GM21576 (cell line): Measurements from ENCODE around the gene NMT1.
A peak's percentile ranks its signal among the peaks of the same experiment; 100 is the strongest.
"Not testable (repeated sequence)": the region's sequence is repeated elsewhere in the genome, so short reads cannot be mapped to it uniquely, and the experiment has no call there.

Experiments used
- ATAC-seq: cut with Tn5 transposase; IDR thresholded peaks from one replicate; pipeline ENCODE4 v1.9.1; 2021; ENCODE audit warnings: mild to moderate bottlenecking, moderate library complexity; ENCODE audit not compliant: unreplicated experiment

The NMT1 gene

GRCh38 chr17:45036691-45037090, 24.4 kb upstream of the NMT1 start:
- ATAC-seq: no peak

- no peak for ATAC-seq
These were observed 22.1 kb upstream of the NMT1 start for GRCh38 chr17:45038728-45039634.

DNA sequence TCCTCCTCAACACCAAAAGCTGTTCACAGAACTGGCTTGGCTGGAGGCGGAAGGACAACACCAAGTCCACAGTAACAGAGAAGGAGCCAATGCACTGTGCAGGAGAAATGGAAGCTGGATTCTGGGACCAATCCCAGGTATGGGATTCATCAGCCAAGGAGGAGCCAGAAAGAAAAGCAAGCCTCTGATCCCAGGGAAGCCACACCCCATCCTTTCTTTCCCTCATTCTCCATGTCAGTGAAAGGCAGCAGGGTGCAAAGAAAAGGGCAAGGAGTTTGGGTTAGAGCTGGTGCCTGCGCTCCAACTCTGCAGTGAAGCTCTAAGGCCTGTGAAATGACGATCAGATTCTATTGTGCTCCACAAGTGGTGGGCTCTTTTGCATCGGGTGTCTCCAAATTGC, 20.7 kb upstream of the NMT1 start:
- ATAC-seq: no peak

DNA sequence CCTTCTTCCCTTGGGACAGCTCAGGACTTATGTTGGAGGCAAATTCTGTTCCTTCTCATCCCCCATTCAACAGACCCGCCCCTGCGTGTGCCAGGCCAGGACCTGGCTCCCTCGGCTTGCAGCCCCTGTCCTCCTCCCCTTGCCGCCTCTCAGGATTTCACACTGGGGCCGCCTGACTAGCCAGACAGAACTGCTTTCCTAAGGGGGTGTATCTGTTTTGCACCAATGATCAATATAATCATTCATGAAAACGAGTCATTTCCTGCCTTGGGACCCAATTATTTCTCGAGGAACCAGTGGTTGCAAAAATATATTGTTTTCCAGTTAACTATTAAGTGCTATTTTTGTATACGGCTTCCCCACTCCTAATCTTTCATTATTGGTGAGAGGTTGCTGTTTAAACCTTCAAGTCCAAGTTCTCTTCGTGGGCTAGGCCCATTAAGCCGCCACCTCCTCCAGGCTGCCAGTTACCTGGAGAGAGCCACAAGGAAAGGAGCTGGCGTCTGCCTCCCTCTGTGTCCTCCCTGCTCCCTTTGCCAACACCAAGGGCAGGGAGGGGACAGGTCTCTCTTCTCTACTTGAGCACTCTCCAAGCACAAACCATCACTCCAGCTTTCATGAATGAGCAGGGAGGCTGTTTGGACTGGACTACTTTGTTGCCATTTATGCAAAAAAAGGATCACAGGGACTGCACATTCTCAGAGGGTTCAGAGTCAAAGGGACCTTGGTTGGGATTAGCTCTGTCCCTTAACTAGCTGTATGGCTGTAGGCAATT, 18.6 kb upstream of the NMT1 start:
- no peak for ATAC-seq

- ATAC-seq: no peak
These were observed 17.1 kb upstream of the NMT1 start for GRCh38 chr17:45043813-45044540.

GRCh38 chr17:45046537-45047125, 14.5 kb upstream of the NMT1 start:
- ATAC-seq: no peak

GRCh38 chr17:45048795-45049563, 12.1 kb upstream of the NMT1 start:
- no peak for ATAC-seq

GRCh38 chr17:45050481-45051059, 10.5 kb upstream of the NMT1 start:
- ATAC-seq: no peak

DNA sequence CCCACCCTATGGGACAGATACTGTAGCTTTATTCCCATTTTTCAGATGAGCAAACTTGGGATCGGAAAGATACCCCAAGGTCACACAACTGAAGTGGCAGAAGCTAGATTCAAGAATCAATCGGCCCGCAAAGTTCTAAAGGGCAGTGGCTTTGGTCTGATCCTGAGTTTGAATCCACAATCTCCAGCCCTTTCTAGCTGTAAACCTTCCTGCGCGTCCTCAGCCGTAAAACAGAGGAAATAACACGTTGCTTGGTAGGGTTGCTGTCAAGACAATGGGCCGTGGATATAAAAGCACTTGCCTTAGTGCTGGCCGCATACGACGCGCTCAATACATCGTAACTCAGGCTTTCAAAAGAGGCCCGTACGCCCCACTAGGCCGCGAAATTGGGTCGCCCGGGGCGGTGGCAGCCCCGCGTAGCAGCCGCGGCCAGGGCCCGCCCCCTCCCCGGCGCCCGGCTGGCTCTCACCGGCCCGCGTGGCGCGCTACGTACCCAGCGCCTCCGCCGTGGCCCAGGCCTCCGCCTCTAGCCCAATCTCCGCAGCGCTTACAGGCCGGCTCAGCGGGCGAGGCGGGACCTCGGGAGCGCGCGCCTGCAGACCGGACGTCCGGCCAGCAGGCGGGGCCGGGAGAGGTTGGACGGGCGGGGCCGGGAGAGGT, 9.9 kb upstream of the NMT1 start, which contains the start of gene DCAKD:
Gene DCAKD, minus strand, starts transcription at position 573 of the 660 bp plus-strand sequence. CDS start 16,747 bp downstream, outside the sequence.
- peak; percentile 94 for ATAC-seq

DNA sequence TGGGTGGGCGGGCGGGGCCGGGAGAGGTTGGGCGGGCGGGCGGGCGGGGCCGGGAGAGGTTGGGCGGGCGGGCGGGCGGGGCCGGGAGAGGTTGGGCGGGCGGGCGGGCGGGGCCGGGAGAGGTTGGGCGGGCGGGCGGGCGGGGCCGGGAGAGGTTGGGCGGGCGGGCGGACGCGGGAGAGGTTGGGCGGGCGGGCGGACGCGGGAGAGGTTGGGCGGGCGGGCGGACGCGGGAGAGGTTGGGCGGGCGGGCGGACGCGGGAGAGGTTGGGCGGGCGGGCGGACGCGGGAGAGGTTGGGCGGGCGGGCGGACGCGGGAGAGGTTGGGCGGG, 9.4 kb upstream of the NMT1 start:
- ATAC-seq: not testable (repeated sequence)

DNA sequence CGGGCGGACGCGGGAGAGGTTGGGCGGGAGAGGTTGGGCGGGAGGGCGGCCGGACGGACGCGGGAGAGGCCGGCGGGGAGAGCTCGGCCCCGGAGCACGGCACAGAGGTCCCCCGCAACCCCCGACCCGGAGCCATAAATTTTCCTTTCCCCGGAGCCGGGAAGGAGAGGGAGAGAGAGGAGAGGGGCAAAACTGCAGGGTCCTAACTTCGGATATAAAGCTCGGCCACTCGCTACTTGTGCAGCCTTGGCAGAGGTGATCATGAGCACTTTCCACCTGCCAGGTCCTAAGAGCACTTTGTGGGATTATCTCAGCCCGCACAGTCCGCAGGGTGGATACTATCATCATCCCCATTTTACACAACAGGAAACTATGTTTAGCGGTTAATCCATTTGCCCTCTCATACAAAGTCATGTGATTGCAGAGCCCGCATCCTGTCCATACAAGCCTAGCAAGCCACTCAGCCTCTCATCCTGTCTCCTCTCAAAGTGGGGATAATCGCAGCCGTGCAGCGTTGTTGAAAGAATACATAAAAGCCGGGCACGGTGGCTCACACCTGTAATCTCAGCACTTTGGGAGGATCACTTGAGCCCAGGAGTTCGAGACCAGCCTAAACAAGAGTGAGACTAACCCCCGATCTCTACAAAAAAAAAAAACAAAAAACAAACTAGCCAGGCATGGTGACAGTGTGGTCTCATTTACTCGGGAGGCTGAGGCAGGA, 8.9 kb upstream of the NMT1 start:
- no peak for ATAC-seq

DNA sequence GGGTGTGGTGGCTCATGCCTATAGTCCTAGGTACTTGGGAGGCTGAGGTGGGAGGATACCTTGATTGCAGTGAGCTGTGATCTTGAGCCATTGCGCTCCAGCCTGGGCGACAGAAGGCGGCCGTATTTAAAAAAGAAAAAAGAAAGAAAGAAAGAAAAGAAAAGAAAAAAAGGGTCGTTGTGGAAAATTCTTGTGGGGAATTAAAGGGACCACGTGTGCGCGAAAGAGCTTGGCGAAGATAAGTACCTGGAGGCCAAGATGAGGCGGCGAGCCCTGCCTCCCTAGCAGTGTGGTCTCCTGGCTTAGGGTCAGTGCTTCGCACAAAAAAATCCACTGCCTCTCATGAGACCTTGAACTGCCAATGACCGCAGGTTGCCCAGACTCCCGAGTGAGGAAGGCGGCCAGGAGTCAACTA, 728 bp upstream of the NMT1 start:
- ATAC-seq: no peak

DNA sequence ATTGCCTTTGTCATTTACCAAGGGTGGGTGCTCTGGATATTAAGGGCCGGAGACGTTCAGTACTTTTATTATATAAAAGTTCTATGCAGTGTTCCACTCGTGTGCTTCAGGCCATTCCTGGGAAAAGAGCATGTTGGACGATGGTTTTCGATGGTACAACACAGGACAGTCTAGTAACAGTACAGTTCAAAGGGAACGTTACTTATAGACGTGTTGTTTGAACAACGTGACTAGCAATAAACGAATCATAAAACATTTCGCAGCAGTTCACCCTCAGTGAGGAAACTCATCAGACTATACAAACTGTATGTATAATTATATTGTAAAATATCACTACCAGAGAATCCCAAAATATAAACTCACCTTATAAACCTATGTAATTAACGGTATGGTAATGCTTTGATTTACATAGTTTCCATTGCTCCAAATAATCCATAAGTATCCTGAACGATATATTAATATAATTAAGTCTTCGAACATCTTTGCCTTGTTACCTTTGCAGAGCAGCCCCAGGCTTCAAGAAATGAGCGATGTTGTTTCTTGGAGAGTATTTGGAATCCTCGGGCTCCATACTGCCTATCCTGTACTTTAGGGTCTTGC, 589 bp downstream of the NMT1 start:
- ATAC-seq: no peak

DNA sequence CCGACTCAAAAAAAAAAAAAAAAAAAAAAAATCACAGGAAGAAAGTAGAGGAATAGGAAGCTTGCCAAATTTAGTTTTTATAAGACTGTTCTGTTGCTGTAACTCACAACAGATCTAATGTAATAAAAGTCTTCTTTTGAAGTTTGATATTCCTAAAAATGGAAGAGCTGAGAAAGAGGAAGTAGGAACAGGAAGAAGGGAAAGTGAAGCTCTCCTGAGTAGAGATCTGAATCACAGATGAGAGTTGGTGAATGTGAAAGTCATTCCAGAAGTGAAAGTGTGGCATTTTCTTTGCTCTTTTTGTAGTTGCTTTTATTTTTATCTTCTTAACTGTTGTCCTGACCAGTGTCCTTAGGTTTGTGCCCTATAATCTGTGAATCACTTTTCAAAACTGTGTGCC, 2.1 kb downstream of the NMT1 start:
- no peak for ATAC-seq

DNA sequence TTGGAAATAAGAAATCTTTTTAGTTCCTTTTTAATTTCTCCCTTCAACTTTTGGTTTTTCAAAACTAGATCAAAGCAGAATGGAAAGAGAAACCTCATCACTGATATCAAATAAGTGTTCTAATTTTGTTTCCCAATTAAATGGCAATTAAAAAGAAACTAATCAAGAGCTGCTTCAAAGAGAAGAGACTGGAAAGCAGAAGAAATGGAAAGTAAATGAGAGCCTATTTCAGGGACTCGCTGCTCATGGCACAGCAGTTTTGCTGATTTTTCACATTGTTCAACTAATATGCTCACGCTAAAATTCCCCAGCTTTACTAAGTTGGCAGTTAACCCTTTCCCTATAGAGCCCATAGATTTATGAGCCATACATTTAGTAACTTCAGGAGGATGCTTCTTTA, 6.5 kb downstream of the NMT1 start:
- ATAC-seq: no peak

GRCh38 chr17:45070001-45070400, 8.9 kb downstream of the NMT1 start:
- ATAC-seq: no peak

- ATAC-seq: no peak
These were observed 9.7 kb downstream of the NMT1 start for GRCh38 chr17:45070809-45071208.

GRCh38 chr17:45073414-45074070, 12.4 kb downstream of the NMT1 start:
- ATAC-seq: no peak
